Measurements from ENCODE around the gene EYS.

The EYS gene

DNA sequence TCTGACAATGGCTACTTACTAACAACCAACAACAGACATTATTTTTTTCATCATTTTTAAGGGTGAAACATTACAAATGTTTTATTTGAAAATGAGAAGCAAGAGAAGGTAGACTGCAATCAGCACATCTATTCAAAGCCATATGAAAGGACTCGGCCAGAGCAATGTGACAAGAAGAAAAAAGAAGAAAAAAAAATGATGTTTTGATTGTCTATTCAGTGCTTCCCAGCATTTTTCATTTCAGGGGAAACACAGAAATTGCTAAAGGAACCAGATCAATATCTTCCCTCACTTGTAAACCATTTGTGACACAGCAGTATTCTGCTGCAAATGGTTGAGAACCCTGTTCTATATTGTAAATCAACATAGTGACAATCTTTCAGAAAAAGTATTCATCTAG lies 270.7 kb downstream of the EYS start:
- no peaks in the 10 kb centered on the region for H3F3A ChIP-seq (ENCODE audit: insufficient read depth, low read length)
- H3K4me1 ChIP-seq (ENCODE audit: low read length): no peaks in the 10 kb centered on the region
- H3K9me2 ChIP-seq (replicated peaks; ENCODE audit: insufficient read depth, low read length): no peaks in the 10 kb centered on the region
- H3K9me3 ChIP-seq (replicated peaks; ENCODE audit: insufficient read depth, low read length): no peaks in the 10 kb centered on the region
- no peak overlapping the region for H3K9ac ChIP-seq (ENCODE audit: low read length)
- H3K79me2 ChIP-seq (ENCODE audit: low read length): no peaks in the 10 kb centered on the region
- no peaks in the 10 kb centered on the region for H3K36me3 ChIP-seq (replicated peaks; ENCODE audit: insufficient read depth, low read length)
- H3K4me2 ChIP-seq (ENCODE audit: low read depth, low read length): no peak overlapping the region
- DNase-seq: no peak
- TF ChIP-seq EZH2phosphoT487 (IDR thresholded peaks at IDR 0.05; ENCODE audit: low read length) (no peak), EZH2 (optimal IDR thresholded peaks at IDR 0.05; ENCODE audit: low read depth, low read length) (no peak)
- TF ChIP-seq, protein P1, sequence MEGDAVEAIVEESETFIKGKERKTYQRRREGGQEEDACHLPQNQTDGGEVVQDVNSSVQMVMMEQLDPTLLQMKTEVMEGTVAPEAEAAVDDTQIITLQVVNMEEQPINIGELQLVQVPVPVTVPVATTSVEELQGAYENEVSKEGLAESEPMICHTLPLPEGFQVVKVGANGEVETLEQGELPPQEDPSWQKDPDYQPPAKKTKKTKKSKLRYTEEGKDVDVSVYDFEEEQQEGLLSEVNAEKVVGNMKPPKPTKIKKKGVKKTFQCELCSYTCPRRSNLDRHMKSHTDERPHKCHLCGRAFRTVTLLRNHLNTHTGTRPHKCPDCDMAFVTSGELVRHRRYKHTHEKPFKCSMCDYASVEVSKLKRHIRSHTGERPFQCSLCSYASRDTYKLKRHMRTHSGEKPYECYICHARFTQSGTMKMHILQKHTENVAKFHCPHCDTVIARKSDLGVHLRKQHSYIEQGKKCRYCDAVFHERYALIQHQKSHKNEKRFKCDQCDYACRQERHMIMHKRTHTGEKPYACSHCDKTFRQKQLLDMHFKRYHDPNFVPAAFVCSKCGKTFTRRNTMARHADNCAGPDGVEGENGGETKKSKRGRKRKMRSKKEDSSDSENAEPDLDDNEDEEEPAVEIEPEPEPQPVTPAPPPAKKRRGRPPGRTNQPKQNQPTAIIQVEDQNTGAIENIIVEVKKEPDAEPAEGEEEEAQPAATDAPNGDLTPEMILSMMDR (IDR thresholded peaks at IDR 0.05; ENCODE audit: low read length): no peak
- H3K27me3 ChIP-seq (replicated peaks; ENCODE audit: insufficient read depth, low read length): no peaks in the 10 kb centered on the region
- no peaks in the 10 kb centered on the region for H4K20me1 ChIP-seq (ENCODE audit: insufficient read depth, low read length)
- H3K4me3 ChIP-seq (ENCODE audit: low read length): no peak overlapping the region
- H2AFZ ChIP-seq (ENCODE audit: low read length): no peak overlapping the region
- no peak overlapping the region for H3K27ac ChIP-seq (ENCODE audit: low read length)

DNA sequence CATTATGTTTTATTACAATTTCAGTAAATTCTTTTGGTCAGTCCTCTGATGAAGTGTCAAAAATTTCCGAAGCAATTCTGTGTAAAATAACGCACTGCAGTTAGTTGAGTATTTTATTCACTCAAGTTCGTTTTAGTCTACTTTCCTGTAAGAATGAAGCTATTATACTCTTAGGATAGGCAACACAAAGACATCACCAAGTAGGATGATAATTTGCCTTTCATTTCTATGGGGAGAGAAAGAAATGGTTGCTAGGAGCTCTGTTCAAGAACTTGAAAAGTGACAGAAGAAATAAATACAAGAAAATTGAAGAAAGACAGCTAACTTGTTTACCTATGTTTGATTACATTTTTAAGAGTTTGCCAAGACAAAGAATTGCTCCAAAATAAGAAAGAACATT lies 290.4 kb downstream of the EYS start:
- Histone ChIP-seq H3K4me1 (ENCODE audit: low read length) (no peaks in the 10 kb centered on the region), H3K27me3 (replicated peaks; ENCODE audit: insufficient read depth, low read length) (no peaks in the 10 kb centered on the region)
- TF ChIP-seq EZH2 (optimal IDR thresholded peaks at IDR 0.05; ENCODE audit: low read depth, low read length) (no peak), EZH2phosphoT487 (IDR thresholded peaks at IDR 0.05; ENCODE audit: low read length) (no peak)
- TF ChIP-seq, protein P1 (IDR thresholded peaks at IDR 0.05; ENCODE audit: low read length): no peak

DNA sequence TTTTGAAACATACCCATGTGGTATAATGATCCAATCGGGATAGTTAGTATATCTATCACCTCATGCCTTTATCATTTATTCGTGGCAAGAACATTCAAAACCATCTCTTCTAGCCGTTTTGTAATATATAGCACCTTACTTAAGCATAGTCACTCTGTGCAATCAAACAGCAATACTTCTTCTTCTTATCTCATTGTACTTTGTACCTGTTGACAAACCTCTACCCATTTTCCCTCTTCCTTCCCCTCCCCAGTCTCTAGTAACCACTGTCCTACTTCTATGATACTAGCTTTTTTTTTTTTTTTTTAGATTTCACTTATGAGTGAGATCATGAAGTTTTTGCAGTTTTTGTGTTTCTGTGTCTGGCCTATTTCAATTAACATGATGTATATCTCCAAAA lies 296.7 kb downstream of the EYS start:
- H3K9ac ChIP-seq (ENCODE audit: low read length): no peak overlapping the region
- DNase-seq: no peak
- TF ChIP-seq EZH2phosphoT487 (IDR thresholded peaks at IDR 0.05; ENCODE audit: low read length) (no peak), EZH2 (optimal IDR thresholded peaks at IDR 0.05; ENCODE audit: low read depth, low read length) (no peak)
- TF ChIP-seq, protein P1 (IDR thresholded peaks at IDR 0.05; ENCODE audit: low read length): no peak

More for the DNA sequence above, 290.4 kb downstream of the EYS start:
- no peaks in the 10 kb centered on the region for H3K36me3 ChIP-seq (replicated peaks; ENCODE audit: insufficient read depth, low read length)
- no peak overlapping the region for H3K27ac ChIP-seq (ENCODE audit: low read length)
- H4K20me1 ChIP-seq (ENCODE audit: insufficient read depth, low read length): no peaks in the 10 kb centered on the region
- no peak for DNase-seq
- H2AFZ ChIP-seq (ENCODE audit: low read length): no peak overlapping the region
- no peaks in the 10 kb centered on the region for H3K9me2 ChIP-seq (replicated peaks; ENCODE audit: insufficient read depth, low read length)
- H3K9me3 ChIP-seq (replicated peaks; ENCODE audit: insufficient read depth, low read length): no peaks in the 10 kb centered on the region
- H3K9ac ChIP-seq (ENCODE audit: low read length): no peak overlapping the region
- no peaks in the 10 kb centered on the region for H3K79me2 ChIP-seq (ENCODE audit: low read length)
- no peak overlapping the region for H3K4me2 ChIP-seq (ENCODE audit: low read depth, low read length)
- no peaks in the 10 kb centered on the region for H3F3A ChIP-seq (ENCODE audit: insufficient read depth, low read length)
- no peak overlapping the region for H3K4me3 ChIP-seq (ENCODE audit: low read length)

More for the DNA sequence above, 296.7 kb downstream of the EYS start:
- Histone ChIP-seq H3K27me3 (replicated peaks; ENCODE audit: insufficient read depth, low read length) (no peaks in the 10 kb centered on the region), H3K4me2 (ENCODE audit: low read depth, low read length) (no peak overlapping the region), H3F3A (ENCODE audit: insufficient read depth, low read length) (no peaks in the 10 kb centered on the region), H3K36me3 (replicated peaks; ENCODE audit: insufficient read depth, low read length) (no peaks in the 10 kb centered on the region), H3K79me2 (ENCODE audit: low read length) (no peaks in the 10 kb centered on the region), H3K9me2 (replicated peaks; ENCODE audit: insufficient read depth, low read length) (no peaks in the 10 kb centered on the region), H2AFZ (ENCODE audit: low read length) (no peak overlapping the region), H4K20me1 (ENCODE audit: insufficient read depth, low read length) (no peaks in the 10 kb centered on the region), H3K9me3 (replicated peaks; ENCODE audit: insufficient read depth, low read length) (no peaks in the 10 kb centered on the region), H3K4me3 (ENCODE audit: low read length) (no peak overlapping the region), H3K4me1 (ENCODE audit: low read length) (no peaks in the 10 kb centered on the region), H3K27ac (ENCODE audit: low read length) (no peak overlapping the region)

All from MM.1S (cell line).